Type B pancreatic cell (in vitro differentiated cells): Measurements from ENCODE around the gene NAA80. TPM values are rescaled to one million over a fixed set of nuclear protein-coding genes. Genes with fewer than 3 reads are reported as not detected.

Experiments used
- DNase-seq: peaks from one replicate; pipeline ENCODE4 v3.0.0; 2021; ENCODE audit warnings: mixed read lengths; ENCODE audit not compliant: unreplicated experiment; ENCODE audit errors: extremely low spot score
- H3K27ac Mint-ChIP-seq: 2 replicates; pipeline ENCODE4 v1.8.0; 2021; ENCODE audit warnings: mild to moderate bottlenecking, mixed read lengths
- H3K27me3 Mint-ChIP-seq: 2 replicates; pipeline ENCODE4 v1.8.0; 2021; ENCODE audit warnings: mixed read lengths
- H3K36me3 Mint-ChIP-seq: 2 replicates; pipeline ENCODE4 v1.8.0; 2021; ENCODE audit warnings: mixed read lengths
- H3K4me1 Mint-ChIP-seq: one replicate; pipeline ENCODE4 v1.8.0; 2021; ENCODE audit warnings: mixed read lengths; ENCODE audit not compliant: unreplicated experiment
- H3K4me3 Mint-ChIP-seq: 2 replicates; pipeline ENCODE4 v1.8.0; 2021; ENCODE audit warnings: mild to moderate bottlenecking, mixed read lengths
- H3K9me3 Mint-ChIP-seq: 2 replicates; pipeline ENCODE4 v1.8.0; 2021; ENCODE audit warnings: mixed read lengths
- total RNA-seq: library from RNA; stranded (reverse); gene quantifications from 2 replicates; pipeline ENCODE4 v1.2.1, GENCODE V29; 2021; ENCODE audit warnings: low replicate concordance
- TF ChIP-seq, protein P1 (sequence below): fragments of 200-600 bp; sonication (generic); conservative IDR thresholded peaks from 2 replicates; pipeline ENCODE4 v1.5.0; 2021; ENCODE audit warnings: antibody characterized with exemption, mild to moderate bottlenecking

NAA80 gene
- total RNA-seq, 1 donor from 2014 or later, result 12.9 TPM

DNA sequence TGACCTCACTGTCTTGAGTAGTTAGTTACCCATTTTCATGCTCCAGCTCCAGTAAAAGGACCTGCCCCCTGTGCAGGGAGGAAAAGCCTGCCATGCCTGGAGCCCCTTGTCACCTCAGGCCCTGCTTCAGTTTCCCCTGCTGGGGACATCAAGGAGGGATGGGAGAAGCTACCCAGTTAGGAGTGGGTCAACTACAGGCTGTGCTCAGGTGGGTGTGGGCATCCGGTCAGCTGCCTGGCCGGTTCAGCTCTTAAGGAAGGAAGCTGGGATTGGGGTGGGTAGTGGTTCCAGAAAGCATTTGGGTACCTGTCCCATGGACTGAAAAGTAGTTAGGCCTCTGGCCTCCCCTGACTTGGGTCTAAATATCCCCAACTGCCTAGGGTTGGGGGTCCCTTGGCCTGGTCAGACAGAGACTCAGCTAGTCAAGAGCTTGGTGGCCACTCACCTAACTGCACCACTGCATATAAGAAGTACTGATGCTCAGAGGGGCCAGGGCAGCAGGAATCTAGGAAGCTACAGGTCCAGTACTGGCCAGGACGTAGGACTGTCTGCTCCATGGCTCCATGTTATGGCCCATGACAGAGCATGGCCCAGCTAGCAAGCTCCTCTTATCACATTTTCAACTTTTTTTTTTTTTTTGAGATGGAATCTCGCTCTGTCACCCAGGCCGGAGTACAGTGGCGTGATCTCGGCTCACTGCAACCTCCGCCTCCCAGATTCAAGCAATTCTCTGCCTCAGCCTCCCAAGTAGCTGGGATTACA lies 19.8 kb downstream of the NAA80 start:
- TF ChIP-seq, protein P1, sequence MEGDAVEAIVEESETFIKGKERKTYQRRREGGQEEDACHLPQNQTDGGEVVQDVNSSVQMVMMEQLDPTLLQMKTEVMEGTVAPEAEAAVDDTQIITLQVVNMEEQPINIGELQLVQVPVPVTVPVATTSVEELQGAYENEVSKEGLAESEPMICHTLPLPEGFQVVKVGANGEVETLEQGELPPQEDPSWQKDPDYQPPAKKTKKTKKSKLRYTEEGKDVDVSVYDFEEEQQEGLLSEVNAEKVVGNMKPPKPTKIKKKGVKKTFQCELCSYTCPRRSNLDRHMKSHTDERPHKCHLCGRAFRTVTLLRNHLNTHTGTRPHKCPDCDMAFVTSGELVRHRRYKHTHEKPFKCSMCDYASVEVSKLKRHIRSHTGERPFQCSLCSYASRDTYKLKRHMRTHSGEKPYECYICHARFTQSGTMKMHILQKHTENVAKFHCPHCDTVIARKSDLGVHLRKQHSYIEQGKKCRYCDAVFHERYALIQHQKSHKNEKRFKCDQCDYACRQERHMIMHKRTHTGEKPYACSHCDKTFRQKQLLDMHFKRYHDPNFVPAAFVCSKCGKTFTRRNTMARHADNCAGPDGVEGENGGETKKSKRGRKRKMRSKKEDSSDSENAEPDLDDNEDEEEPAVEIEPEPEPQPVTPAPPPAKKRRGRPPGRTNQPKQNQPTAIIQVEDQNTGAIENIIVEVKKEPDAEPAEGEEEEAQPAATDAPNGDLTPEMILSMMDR, result no peak
- Mint-ChIP-seq H3K36me3 (peaks cover 2% of the 10 kb centered on the region), H3K4me3 (no peak overlapping the region), H3K27ac (no peak overlapping the region), H3K27me3 (peaks cover 22% of the 10 kb centered on the region), H3K4me1 (peaks cover 9% of the 10 kb centered on the region), H3K9me3 (no peaks in the 10 kb centered on the region)
- no peak for DNase-seq

DNA sequence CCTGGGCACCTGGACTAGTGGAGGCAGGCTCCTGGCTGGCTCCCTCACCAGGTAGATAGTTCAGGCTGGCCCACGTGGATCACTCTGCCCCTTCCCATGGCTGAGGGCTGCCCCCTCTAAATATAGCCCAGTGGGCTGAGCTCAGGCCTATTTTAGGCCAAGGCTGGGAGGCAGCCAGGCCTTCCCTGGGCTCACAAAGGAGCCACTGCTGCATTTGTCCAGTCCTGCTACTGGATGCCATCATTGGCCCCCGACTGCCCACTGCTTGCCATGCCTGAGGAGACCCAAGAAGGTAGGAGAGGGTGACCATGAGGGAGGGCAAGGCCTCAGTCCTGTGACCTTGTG lies 20.4 kb downstream of the NAA80 start, which contains the start of gene LSMEM2:
LSMEM2 (plus strand) TSS at position 208 of the 345 bp plus-strand sequence; CDS start at position 235, 27 bp downstream.
- peaks cover 27% of the 10 kb centered on the region for H3K27me3 Mint-ChIP-seq
- peaks cover 5% of the 10 kb centered on the region for H3K36me3 Mint-ChIP-seq
- no peaks in the 10 kb centered on the region for H3K9me3 Mint-ChIP-seq
- TF ChIP-seq, protein P1, result no peak
- no peak within 1 kb of the TSS for H3K4me3 Mint-ChIP-seq
- DNase-seq, result no peak
- H3K27ac Mint-ChIP-seq, result no peak within 1 kb of the TSS
- H3K4me1 Mint-ChIP-seq, result peaks cover 14% of the 10 kb centered on the region

DNA sequence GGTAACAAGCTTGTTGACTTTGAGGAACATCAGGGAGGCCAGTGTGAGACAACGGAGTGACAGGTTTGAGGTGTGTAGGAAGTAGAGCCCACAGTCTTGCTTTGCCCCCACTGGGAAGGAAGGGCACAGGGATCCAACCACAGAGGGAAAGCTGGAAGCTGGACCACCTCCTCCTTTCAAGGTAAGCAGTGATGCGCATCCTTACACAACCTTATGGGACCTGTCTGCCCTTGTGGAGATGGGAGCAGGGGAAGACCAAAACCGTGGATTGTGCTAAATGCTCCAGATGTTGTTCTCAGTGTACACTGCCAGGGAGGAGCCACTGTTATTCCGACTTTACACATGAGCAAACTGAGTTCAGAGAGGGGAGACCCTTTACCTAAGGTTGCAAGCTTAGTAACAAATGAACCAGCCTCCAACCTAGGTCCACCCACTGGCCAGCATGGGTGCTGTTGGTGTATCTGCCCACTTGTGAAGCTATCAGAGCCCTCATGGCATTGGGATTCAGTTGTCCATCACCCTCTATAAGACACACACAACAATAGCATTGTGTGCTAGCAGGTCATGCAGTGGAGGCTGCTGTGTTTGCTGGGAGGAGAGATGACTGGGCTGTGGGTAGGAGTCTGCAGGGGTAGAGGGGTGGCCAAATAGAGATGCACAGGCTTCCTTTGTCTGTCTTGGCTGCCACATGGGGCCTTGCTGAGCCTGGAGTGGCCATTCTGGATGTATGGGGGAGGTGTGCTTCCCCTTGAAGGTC lies 20.9 kb downstream of the NAA80 start:
- Mint-ChIP-seq H3K27me3 (peaks cover 27% of the 10 kb centered on the region), H3K36me3 (peaks cover 5% of the 10 kb centered on the region), H3K4me3 (no peak overlapping the region), H3K4me1 (peaks cover 14% of the 10 kb centered on the region), H3K27ac (no peak overlapping the region), H3K9me3 (no peaks in the 10 kb centered on the region)
- TF ChIP-seq, protein P1, result no peak
- no peak for DNase-seq

DNA sequence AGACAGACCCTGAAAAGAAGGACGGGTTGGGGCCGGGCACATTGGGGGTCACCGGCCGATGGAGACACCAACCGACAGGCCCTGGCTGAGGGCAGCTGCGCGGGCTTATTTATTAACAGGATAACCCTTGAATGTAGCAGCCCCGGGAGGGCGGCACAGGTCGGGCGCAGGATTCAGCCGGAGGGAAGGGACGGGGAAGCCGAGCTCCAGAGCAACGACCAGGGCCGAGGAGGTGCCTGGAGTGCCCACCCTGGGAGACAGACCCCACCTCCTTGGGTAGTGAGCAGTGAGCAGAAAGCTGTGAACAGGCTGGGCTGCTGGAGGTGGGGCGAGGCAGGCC lies 22.5 kb downstream of the NAA80 start:
- Mint-ChIP-seq H3K36me3 (peaks cover 9% of the 10 kb centered on the region), H3K9me3 (no peaks in the 10 kb centered on the region), H3K4me1 (peaks cover 20% of the 10 kb centered on the region), H3K4me3 (no peak overlapping the region), H3K27me3 (peaks cover 32% of the 10 kb centered on the region), H3K27ac (no peak overlapping the region)
- TF ChIP-seq, protein P1, result no peak
- DNase-seq, result no peak

DNA sequence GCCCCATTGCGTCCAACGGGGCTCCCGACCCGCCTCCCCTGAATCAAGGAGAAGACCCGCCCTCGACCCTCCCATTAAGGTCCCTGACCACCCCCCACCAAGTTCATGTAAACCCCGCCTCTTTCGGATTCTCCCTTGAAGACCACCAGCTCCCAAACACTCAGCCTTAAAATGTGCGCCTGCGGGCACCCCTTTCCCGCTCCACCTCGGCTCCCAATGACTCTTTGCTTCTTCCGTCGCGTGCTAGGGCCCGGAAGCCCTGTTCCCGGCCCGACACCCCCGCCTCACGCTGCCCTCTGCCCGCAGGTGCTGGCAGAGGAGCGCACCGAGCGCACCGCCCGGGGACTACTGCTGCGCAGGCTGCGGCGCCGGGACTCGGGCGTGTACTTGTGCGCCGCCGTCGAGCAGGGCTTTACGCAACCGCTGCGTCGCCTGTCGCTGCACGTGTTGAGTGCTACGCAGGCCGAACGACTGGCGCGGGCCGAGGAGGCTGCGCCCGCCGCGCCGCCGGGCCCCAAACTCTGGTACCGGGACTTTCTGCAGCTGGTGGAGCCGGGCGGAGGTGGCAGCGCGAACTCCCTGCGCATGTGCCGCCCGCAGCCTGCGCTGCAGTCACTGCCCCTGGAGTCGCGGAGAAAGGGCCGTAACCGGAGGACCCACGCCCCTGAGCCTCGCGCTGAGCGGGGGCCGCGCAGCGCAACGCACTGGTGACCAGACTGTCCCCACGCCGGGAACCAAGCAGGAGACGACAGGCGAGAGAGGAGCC lies 23.0 kb downstream of the NAA80 start:
- Mint-ChIP-seq H3K36me3 (peaks cover 9% of the 10 kb centered on the region), H3K4me3 (no peak overlapping the region), H3K27me3 (peaks cover 32% of the 10 kb centered on the region), H3K4me1 (peaks cover 25% of the 10 kb centered on the region), H3K9me3 (no peaks in the 10 kb centered on the region), H3K27ac (no peak overlapping the region)
- DNase-seq, result no peak
- TF ChIP-seq, protein P1, result no peak
